Keratinocyte (primary cell): Measurements from ENCODE around the gene BLMH. TPM values are rescaled to one million over a fixed set of nuclear protein-coding genes. Genes with fewer than 3 reads are reported as not detected.

Experiments
- DNase-seq: peaks from one replicate; pipeline ENCODE4 v3.0.0-alpha.2; 2011; ENCODE audit warnings: low read depth, missing footprints, low spot score
- FAIRE-seq: peaks from 2 replicates; lab custom pipeline; 2011; peaks lifted over from hg19 to GRCh38; lab: Jason Lieb, UNC
- H2AFZ ChIP-seq: 2 replicates; pipeline ENCODE4 v1.6.0; 2012; ENCODE audit warnings: low read length, control low read depth, inconsistent platforms; ENCODE audit not compliant: control insufficient read depth
- H3K27ac ChIP-seq: 2 replicates; pipeline ENCODE4 v1.5.1; 2011; ENCODE audit warnings: low read length; ENCODE audit not compliant: control insufficient read depth, insufficient read depth
- H3K27me3 ChIP-seq: 3 replicates; pipeline ENCODE4 v1.6.0; 2011; ENCODE audit warnings: low read length; ENCODE audit not compliant: control insufficient read depth, insufficient read depth; ENCODE audit errors: extremely low read depth
- H3K36me3 ChIP-seq, 2 experiments: 2 replicates in 1 of 2; 3 replicates in 1 of 2; pipeline ENCODE4 v1.5.1; 2011; ENCODE audit warnings: low read length in 2 of 2, mild to moderate bottlenecking in 1 of 2; ENCODE audit not compliant: control insufficient read depth in 2 of 2, insufficient read depth in 2 of 2; ENCODE audit errors: extremely low read depth in 1 of 2
- H3K4me1 ChIP-seq: 3 replicates; pipeline ENCODE4 v1.5.1; 2011; ENCODE audit warnings: low read length; ENCODE audit not compliant: control insufficient read depth, insufficient read depth; ENCODE audit errors: extremely low read depth
- H3K4me2 ChIP-seq: 3 replicates; pipeline ENCODE4 v1.6.0; 2011; ENCODE audit warnings: low read depth, low read length; ENCODE audit not compliant: control insufficient read depth, insufficient read depth; ENCODE audit errors: extremely low read depth
- H3K4me3 ChIP-seq, 3 experiments: fragments of 200-600 bp in 1 of 3; sonication (generic) in 1 of 3; 2 replicates in 2 of 3; 3 replicates in 1 of 3; pipeline ENCODE4 v1.5.1; 2011 to 2016; ENCODE audit warnings: low read length in 3 of 3, mild to moderate bottlenecking in 3 of 3, control low read depth in 2 of 3, inconsistent platforms in 1 of 3, low read depth in 1 of 3, mixed read lengths in 1 of 3, mixed run types in 1 of 3, moderate library complexity in 1 of 3; ENCODE audit not compliant: control insufficient read depth in 2 of 3, insufficient read depth in 2 of 3; ENCODE audit errors: extremely low read depth in 1 of 3
- H3K79me2 ChIP-seq: 2 replicates; pipeline ENCODE4 v1.6.0; 2012; ENCODE audit warnings: low read length; ENCODE audit not compliant: control insufficient read depth, insufficient read depth
- H3K9ac ChIP-seq: 3 replicates; pipeline ENCODE4 v1.6.0; 2011; ENCODE audit warnings: low read length; ENCODE audit not compliant: control insufficient read depth, insufficient read depth; ENCODE audit errors: extremely low read depth
- H3K9me1 ChIP-seq: 3 replicates; pipeline ENCODE4 v1.6.0; 2011; ENCODE audit warnings: low read length; ENCODE audit not compliant: control insufficient read depth, insufficient read depth; ENCODE audit errors: extremely low read depth
- H3K9me3 ChIP-seq: 2 replicates; pipeline ENCODE4 v1.5.1; 2012; ENCODE audit warnings: low read depth, low read length; ENCODE audit not compliant: control insufficient read depth
- H4K20me1 ChIP-seq: 3 replicates; pipeline ENCODE4 v1.6.0; 2011; ENCODE audit warnings: low read length; ENCODE audit not compliant: control insufficient read depth, insufficient read depth; ENCODE audit errors: extremely low read depth
- EZH2 ChIP-seq: IDR thresholded peaks from one replicate; pipeline ENCODE4 v1.6.1; 2012; ENCODE audit warnings: inconsistent platforms, mild to moderate bottlenecking, low read length, moderate library complexity
- dilution Hi-C: fragments of 300-500 bp; cut with MboI; formaldehyde crosslinking; loops from one replicate; pipeline ENCODE4 v1.7.0; 2020; ENCODE audit warnings: low sequenced_read_pairs; ENCODE audit not compliant: extremely low pct_ligation_motif_present
- polyA plus RNA-seq, 5 experiments: library from polyadenylated mRNA; depleted of rRNA in 3 of 5; stranded (reverse) in 3 of 5; stranded (forward) in 1 of 5; unstranded in 1 of 5; fragments of >200 nt; gene quantifications; 1 replicate in 1 of 5; 2 replicates in 3 of 5; 3 replicates in 1 of 5; pipeline versions ENCODE4 v1.2.1 to v1.2.3, GENCODE V29; 2011 to 2012; ENCODE audit warnings: missing spikeins in 2 of 5, low read depth in 1 of 5, low replicate concordance in 1 of 5
- TF ChIP-seq, protein P1 (sequence below), 3 experiments: IDR thresholded peaks in 1 of 3; conservative IDR thresholded peaks in 1 of 3; optimal IDR thresholded peaks in 1 of 3; 2 replicates in 2 of 3; 3 replicates in 1 of 3; pipeline versions ENCODE3 to v1.5.1; 2011; ENCODE audit warnings: low read length in 3 of 3, mild to moderate bottlenecking in 3 of 3, moderate library complexity in 2 of 3, control low read depth in 1 of 3, inconsistent platforms in 1 of 3; ENCODE audit not compliant: insufficient read depth in 2 of 3; ENCODE audit errors: extremely low read depth in 1 of 3

BLMH gene
- polyA plus RNA-seq, 1 donor (not counting 4 experiments of a cell fraction or from before 2014, with no cell fraction given): 4.2 TPM

GRCh38 chr17:30251931-30252330 lies 39.8 kb downstream of the BLMH start:
- Histone ChIP-seq H4K20me1 (no peaks in the 10 kb centered on the region), H3K36me3 (no peaks in the 10 kb centered on the region), H3K4me1 (no peaks in the 10 kb centered on the region), H3K9me3 (no peaks in the 10 kb centered on the region), H3K9ac (no peak overlapping the region), H3K27ac (no peak overlapping the region), H3K79me2 (no peaks in the 10 kb centered on the region), H3K9me1 (no peaks in the 10 kb centered on the region), H3K4me3 (no peak overlapping the region), H2AFZ (no peak overlapping the region), H3K4me2 (no peak overlapping the region), H3K27me3 (peaks cover 4% of the 10 kb centered on the region)
- dilution Hi-C loops: no loop called here
- FAIRE-seq (no peak), DNase-seq (no peak)
- TF ChIP-seq EZH2: no peak
- TF ChIP-seq, protein P1, sequence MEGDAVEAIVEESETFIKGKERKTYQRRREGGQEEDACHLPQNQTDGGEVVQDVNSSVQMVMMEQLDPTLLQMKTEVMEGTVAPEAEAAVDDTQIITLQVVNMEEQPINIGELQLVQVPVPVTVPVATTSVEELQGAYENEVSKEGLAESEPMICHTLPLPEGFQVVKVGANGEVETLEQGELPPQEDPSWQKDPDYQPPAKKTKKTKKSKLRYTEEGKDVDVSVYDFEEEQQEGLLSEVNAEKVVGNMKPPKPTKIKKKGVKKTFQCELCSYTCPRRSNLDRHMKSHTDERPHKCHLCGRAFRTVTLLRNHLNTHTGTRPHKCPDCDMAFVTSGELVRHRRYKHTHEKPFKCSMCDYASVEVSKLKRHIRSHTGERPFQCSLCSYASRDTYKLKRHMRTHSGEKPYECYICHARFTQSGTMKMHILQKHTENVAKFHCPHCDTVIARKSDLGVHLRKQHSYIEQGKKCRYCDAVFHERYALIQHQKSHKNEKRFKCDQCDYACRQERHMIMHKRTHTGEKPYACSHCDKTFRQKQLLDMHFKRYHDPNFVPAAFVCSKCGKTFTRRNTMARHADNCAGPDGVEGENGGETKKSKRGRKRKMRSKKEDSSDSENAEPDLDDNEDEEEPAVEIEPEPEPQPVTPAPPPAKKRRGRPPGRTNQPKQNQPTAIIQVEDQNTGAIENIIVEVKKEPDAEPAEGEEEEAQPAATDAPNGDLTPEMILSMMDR (optimal IDR thresholded peaks at IDR 0.05 in 1 of 3, IDR thresholded peaks at IDR 0.05 in 1 of 3, conservative IDR thresholded peaks at IDR 0.05 in 1 of 3; ENCODE audit: extremely low read depth in 1 of 3, insufficient read depth in 2 of 3, low read length in 3 of 3): no peak

DNA sequence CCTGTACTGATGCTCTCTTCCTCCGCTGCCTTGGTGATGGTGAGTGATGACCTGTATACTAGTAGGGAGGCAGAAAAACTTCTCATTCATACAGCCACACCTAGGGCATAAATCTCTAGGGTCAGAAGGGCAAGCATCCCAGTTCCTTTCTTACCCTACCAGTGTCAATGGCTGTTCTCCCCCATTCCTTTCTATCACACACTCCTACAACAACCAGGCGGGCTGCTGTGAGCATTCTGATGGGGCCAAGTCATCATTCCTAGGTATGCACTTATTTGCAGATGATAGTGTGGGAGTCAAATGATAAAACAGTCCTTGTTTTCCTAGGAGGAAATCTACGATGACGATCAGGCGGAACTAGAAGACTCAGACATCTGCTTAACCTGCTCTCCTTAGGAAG lies 42.3 kb downstream of the BLMH start:
- H4K20me1 ChIP-seq: no peaks in the 10 kb centered on the region
- no peak overlapping the region for H3K4me3 ChIP-seq
- DNase-seq (no peak), FAIRE-seq (no peak)
- dilution Hi-C loops: no loop called here
- H3K9ac ChIP-seq: no peak overlapping the region
- H3K27ac ChIP-seq: no peak overlapping the region
- H3K9me3 ChIP-seq: no peaks in the 10 kb centered on the region
- no peaks in the 10 kb centered on the region for H3K79me2 ChIP-seq
- TF ChIP-seq EZH2: no peak
- TF ChIP-seq, protein P1 (optimal IDR thresholded peaks at IDR 0.05 in 1 of 3, IDR thresholded peaks at IDR 0.05 in 1 of 3, conservative IDR thresholded peaks at IDR 0.05 in 1 of 3; ENCODE audit: extremely low read depth in 1 of 3, insufficient read depth in 2 of 3, low read length in 3 of 3): no peak
- H3K4me2 ChIP-seq: no peak overlapping the region
- no peaks in the 10 kb centered on the region for H3K9me1 ChIP-seq
- no peaks in the 10 kb centered on the region for H3K4me1 ChIP-seq
- peaks cover 8% of the 10 kb centered on the region for H3K27me3 ChIP-seq
- H3K36me3 ChIP-seq: no peaks in the 10 kb centered on the region
- H2AFZ ChIP-seq: no peak overlapping the region
